Stimulated activated CD4-positive, alpha-beta T cell treated with anti-CD3 and anti-CD28 coated beads, Interleukin-4, amount 100 ng/mL, for 4 hours (primary cell): ENCODE measurements around the gene GPX3.

Experiments used
- DNase-seq, 2 experiments: peaks; one replicate each; pipeline ENCODE4 v3.0.0-alpha.2; 2020

The GPX3 gene

DNA sequence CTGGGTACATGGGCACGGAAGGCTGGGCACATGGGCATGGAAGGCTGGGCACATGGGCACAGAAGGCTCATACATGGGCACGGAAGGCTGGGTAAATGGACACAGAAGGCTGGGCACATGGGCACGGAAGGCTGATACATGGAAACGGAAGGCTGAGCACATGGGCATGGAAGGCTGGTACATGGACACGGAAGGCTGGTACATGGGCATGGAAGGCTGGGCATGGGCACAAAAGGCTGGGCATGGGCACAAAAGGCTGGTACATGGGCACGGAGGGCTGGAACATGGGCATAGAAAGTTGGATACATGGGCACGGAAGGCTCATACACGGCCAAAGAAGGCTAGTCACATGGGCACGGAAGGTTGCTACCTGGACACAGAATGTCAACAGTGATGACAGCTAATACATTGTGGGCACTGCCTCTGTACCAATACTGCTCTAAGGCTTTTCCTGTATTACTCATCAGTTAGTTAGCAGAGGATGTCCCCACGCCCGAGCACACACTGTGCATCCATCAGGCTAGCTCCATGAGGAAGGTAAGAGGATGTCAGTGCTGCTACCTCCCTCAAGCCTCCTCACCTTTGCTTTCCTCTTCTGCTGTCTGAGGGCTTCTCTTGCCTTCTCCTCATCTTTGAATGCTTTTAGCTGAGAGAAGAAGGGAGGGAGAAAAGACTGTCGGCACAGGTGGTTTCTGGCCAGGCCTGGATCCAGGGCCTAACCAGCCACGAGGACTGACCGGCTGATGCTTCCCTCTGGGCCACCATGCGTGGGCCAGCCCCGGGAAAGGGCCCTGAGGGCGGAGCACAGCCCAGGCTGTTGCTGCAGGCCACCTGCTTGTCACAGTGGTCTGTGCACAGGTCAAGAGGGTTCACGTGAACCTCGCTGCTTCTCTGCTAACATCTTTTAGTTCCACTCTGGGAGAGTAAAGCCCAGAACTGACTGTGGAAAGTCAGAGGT is 14.3 kb downstream of the GPX3 start:
- no peak for DNase-seq

DNA sequence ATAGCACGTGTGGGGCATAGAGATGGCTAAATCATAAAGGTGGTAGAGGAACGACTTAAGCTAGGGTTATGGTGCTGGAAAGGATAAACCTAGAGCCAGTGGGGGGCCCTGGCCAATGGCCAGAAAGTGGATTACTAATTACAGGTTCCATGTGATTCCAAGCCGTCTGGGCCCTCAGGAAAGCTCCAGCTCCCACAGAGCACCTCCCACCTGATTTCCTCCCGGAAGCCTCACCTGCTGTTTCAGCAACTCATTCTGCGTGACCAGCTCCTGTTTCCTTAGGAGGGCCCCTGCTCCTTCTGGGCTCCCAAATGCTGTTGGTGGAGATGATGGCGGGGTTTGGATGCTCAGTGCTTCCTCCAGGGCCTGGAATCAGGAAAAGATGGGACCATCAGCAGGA is 16.2 kb downstream of the GPX3 start:
- no peak for DNase-seq

DNA sequence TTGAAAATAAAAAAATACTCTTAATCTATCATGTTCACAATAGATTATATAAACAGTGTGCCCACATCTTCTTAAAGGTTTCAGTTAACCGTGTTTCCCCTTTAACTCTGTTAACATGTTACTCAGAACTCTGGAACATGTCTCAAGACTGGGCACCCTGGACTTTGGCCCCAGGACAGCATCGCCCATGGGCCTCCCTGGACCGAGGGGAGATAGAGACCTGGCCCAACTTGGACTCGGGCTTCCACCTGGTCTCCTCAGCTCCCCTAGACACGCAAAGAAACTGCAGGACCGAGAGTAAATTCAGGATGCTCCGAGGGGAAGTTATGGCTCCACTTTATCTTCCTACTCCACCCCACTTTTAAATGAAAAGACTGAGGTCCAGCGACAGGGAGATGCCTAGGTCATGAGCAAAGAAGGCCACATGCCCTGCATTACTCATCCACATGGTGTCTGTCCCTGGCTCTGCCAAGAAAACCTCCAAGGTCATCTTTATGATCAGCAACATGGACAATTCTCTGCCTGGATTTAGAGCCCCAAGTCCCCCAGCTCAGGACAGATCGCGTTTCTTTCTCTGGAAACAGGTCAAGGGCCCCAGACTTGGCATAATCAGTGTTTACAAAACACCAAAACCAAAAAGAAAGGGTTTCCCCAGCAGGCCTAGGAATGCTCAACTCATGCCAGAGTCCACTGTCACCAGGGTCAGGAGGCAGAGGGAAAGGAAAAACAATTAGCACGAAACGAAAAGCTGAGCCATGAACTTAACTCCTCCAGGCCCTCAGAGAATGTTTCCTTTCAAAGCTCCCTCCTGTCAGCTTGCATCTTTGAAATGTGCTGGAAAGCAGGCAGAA is 17.4 kb downstream of the GPX3 start:
- no peak for DNase-seq

DNA sequence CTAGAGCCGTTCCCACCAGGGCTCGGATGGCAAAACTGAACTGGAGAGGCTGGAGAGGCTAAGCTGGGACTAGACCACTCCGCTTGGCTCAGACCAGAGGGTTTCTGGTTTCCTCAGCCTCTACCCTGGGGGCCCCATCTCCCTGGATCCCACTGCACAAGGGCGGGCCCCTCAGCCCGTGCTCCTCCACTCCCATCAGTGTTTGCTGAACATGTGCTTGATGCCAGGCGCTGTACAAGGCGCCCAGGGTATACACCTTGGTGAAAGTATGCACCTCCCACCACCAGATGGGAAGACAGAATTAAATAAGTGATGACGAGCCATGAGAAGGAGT is 18.0 kb downstream of the GPX3 start:
- DNase-seq, result no peak

DNA sequence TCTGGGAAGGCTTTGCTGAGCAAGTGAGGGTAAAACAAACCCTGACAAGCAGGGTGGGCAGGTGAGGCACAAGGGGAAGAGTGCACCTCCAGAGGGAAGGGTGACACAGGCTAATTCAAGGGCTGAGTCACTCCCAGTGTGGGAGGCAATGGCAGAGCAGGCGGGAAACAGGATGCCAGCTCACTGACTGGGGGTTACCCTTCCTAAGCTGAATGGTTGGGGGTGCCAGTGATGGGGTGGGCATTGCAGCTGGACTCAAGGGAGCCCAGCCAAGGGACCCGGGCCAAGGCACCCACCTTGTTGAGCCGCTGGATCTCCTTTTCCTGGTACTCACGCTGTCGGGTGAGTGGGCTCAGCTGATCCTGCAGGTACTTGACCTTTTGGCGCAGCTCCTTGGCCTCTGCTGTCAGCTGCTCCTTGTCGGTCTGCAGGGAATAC is 18.4 kb downstream of the GPX3 start:
- peak; percentile 14 to 28 for DNase-seq

DNA sequence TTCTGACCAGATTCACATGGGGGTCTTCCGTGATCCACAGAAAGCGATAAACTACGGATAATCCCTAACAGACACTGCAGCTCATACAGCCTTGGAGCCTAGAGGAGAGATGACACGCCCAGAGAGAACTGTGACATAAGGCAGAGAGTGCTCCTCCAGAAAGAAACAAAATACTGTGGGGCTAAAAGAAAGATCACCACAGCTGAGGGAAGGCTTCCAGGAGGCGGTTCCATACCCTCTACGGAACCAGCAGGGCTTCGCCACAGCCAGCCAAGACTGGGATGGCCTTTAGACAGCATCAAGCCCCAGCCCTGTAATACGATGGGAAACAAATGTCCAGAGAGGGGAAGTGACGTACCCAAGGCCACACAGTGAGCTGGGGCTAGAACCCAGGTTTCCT is 19.3 kb downstream of the GPX3 start:
- DNase-seq, result no peak

DNA sequence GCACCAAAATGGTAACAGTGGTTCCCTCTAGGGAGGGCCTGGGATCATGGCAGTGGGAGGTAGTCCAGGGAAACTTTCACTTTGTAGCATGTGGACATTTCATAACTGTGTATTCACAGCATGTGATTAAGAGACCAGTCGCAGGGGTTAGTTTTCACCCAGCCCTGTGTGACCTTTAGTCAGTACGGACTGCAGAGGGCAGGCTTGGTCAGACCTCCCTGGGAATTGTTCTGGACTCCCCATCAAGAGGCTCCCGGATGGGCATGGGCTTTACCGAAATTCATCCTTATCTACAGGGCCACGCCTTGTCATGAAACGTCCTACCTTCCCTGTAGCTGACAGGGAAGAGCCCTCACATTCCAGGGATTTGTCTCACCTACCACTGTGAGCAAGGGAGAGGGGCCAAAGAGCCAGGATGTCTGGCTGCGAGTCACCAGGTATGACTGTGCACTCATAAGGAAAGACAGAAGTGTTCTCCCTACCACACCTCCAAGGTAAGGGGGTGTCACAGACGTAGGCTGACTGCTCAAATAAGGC is 19.9 kb downstream of the GPX3 start:
- no peak for DNase-seq

DNA sequence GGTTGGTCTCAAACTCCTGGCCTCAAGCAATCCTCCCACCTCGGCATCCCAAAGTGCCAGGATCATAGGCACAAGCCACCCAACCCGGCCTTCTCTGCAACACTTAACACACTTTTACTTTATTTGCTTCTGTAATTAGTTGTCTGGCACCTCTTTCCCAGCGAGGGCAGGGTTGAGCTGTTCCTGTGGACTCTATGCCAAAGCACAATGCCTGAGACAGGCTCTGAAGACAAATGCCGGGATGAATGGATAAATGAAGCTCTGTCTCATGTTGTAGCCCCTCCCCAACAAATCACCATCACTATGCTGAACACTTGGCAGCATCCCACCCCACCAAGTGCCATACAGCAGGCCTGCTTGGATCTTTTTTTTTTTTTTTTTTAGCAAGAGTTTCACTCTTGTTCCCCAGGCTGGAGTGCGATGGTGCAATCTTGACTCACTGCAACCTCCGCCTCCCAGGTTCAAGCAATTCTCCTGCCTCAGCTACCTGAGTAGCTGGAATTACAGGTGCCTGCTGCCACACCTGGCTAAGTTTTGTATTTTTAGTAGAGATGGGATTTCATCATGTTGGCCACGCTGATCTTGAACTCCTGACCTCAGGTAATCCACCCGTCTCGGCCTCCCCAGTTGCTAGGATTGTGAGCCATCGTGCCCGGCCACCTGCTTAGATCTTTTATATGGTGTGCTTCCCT is 21.3 kb downstream of the GPX3 start:
- DNase-seq, result no peak

DNA sequence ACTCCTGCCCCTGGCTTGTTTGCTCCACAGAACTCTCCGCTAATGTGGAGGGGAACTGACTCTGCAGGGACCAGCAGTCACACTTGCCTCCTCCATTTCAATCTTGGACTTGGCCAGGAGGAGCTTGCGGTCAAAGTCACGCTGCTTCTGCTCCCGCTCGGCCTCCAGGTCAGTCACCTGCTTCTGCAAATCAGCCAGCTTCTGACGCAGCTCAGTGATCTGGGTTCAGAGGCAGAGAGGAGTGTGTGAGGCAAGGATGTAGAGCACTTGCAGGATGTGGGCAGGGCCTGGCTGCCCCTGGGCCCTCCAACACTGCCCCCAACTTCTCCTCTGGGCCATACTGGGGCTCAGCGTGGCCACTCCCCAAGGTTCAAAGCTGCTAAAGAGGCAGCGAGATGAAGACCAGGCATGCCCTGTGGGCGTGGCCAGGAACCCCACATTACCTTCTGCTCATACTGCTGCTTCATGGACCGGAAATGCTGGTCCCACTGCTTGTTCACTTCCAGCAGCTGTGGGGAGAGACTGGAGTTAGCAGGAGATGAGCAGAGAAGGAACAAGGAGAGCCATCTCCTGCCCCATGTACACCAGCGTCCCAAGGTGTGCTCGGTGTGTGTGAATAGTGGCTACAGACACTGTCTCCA is 22.2 kb downstream of the GPX3 start:
- DNase-seq, result no peak

DNA sequence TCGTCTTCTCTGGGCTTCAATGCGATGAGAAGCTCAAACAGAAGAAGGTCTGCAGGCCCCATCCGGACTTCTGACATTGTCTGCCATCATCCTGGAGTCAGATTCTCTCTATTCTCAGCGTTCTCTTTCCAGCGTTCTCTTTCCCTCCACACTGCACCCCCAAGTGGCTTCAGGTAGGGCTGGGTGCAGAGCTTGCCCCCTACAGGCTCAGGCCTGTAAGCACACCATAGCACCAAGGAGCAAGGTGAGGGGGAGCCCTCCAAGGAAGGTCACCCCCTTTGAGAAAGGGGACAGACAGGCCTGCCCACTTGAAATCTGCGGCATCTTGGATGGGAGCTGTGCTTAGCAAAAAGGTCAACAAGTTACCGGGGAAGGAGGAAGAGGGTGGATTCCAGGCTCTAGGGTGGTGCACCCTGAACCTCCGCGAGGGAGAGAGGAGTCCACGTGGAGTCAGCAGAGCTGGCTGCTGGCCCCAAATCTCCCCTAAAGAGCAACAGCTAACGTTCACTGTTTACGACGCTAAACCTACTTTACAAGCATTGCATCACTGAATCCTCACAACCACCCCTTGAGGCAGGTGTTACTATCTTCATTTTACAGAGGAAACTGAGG is 27.5 kb downstream of the GPX3 start:
- DNase-seq, result peak in 1 of 2 experiments; percentile 14

DNA sequence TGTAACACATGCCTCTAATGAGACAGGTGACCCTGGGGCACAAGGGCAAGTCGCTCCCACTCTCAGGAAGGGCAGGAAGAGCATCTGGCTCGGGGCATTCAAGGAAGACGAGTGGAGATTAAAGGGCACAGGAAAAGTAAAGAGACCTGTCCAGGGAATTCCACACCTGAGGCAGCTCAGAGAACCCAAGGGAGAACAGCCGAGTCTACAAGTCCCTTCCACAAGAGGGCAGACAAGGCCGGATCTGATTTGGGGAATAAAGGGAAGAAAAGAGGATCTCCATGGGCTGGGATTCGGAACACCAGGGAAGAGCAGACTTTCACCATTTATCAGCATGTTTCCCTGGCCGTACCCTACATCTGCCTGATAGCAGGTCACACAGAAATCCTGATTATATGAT is 28.1 kb downstream of the GPX3 start:
- no peak for DNase-seq

DNA sequence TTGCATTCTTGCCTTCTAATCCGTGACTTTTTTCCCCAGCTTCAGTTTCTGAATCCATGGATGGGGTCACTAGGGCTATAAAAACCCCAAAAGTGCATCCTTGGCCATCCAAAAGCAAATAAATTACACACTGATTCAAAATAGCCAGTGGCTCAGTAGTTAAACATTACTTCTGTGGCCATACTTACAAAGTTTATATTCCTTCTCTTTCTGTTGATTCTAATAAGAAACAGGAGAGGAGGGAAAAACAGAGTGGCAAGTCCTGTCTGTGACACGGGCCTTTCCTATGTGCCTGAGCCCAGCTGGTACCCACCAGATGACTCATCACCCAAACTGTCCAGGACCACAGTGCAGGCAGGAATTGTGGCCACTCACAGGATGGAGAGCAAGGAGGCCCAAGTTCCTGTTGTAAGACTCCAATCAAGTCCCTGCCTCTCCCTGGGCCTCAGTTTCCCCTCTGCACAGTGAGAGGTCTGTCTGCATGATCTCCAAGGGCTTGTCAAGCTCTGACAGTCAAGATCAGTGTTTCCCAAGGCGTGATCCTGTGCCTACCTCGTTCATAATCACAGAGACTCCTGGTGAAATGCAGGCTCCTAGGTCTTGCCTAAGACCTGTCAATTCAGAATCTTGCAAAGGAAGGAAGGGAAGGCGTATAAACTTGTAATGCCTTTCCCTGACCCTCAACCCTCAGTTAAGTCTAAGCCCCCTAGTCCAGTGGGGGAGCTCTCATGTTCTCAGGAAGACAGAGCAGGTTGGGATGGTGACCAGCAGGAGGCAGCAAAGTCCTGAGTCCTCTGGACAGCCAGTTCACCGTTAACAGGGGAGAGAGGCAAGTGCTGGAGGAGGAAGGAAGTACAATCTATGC is 30.9 kb downstream of the GPX3 start:
- peak; percentile 67 for DNase-seq

DNA sequence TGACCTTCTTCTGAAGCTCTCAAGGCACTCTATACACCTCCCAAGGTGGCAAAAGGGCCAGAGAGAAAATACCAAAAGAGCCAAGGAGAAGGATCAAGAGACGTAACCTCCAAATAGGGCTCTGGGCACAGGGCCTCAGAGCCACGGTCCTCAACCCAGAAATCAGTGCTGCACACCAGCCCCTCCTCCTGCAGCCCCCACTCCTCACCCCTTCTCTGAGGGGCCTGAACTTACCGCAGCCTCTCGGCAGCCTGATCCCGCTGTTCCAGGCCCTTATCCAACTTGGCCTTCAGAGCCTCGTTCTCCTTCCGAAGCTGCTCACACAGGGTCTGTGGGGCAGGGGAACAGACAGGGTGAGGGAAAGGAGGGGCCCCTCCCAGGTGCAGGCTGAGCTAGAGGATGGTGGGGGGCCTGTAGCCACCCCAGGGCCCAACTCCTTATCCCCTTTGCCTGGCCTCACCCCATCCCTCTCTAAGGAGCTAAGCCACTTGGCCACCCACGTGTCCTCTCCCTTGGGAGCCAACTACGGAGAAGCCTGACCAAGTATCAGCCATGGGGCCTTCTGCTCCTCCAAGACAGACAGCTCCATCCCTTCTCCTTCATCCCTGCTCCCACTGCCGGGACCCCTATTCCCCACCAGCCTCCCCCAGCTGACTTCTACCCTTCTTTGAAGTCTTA is 31.7 kb downstream of the GPX3 start:
- no peak for DNase-seq

DNA sequence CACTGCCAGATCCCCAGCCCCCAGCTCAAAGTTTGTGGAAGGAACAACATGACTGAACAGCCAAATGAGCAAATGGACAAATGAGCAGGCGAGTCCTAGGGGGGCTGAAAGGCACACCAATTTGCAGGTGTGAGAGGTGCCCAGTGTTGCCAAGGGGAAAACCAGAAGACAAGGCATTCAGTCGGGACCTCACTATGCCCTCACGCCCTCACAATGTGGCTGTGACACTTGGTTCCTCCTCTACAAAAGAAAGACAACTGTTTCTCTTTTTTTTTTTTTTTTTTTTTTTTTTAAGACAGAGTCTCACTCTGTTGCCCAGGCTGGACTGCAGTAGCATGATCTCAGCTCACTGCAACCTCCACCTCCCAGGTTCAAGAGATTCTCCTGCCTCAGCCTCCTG is 32.4 kb downstream of the GPX3 start:
- DNase-seq, result no peak

DNA sequence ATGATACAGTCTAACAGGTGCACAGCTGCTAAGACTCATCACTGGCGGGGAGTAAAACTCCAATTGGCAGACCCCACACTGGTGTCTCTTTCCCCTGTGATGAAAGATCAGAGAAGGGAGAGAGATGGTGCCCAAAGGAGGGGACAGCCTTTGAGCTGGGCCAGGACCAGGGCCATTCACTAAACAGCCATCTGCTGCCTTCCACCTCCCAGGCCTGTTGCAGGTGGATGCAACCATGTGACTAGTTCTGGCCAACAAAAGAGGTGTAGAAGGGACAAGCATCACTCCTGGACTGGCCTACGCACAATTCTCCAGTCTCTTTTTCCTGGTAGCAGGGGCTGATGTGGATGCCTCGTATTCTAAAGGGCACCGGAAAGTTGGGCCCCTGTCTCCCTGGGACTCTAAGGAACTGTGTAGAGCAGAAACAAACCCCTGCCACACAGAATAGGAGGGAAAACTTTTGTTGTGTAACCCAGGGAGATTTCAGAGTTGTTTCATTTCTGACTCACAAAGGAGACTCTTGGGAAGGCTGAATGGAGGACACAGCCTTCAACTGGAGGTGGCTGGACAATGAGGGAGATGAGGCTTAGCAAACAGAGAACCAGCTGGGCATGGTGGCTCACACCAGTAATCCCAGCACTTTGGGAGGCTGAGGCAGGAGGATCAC is 33.5 kb downstream of the GPX3 start:
- DNase-seq, result no peak

DNA sequence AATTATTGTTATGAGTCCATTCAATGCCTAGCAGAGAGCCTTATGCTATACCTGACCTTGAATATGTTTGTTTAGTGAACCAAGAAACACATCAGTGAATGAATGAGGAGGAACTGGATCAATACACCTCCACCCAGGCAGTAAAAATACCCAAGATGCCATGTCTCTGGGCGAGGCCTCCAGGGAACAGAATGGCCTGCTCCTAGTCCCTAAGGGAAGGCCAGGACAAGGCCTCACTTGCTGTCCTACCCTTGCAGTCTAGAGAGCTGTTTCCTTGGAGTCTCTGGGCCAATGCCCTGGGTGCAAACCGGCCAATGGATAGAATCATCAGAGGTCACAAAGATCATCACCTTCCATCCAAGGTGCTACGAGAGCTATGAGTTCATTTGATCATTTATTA is 34.3 kb downstream of the GPX3 start:
- DNase-seq, result no peak

DNA sequence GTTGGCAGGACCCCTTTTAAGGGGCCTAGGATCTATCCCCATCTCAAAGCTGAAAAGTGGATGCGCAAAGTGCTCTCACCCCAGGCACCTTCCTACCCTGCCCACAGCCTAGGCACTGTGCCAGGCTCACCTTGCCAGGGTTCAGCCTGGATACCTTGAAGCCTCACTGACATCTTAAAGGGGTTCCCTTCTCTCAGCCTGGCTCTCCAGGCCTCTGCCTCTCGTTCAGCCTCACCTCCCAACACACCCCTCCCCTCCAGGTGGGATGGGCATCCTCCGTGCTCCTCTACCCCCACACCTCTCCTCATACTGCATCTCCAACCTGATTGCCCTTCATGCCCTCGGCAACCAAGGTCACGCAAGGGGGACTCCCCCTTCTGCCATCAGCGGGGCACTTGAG is 34.9 kb downstream of the GPX3 start:
- no peak for DNase-seq

DNA sequence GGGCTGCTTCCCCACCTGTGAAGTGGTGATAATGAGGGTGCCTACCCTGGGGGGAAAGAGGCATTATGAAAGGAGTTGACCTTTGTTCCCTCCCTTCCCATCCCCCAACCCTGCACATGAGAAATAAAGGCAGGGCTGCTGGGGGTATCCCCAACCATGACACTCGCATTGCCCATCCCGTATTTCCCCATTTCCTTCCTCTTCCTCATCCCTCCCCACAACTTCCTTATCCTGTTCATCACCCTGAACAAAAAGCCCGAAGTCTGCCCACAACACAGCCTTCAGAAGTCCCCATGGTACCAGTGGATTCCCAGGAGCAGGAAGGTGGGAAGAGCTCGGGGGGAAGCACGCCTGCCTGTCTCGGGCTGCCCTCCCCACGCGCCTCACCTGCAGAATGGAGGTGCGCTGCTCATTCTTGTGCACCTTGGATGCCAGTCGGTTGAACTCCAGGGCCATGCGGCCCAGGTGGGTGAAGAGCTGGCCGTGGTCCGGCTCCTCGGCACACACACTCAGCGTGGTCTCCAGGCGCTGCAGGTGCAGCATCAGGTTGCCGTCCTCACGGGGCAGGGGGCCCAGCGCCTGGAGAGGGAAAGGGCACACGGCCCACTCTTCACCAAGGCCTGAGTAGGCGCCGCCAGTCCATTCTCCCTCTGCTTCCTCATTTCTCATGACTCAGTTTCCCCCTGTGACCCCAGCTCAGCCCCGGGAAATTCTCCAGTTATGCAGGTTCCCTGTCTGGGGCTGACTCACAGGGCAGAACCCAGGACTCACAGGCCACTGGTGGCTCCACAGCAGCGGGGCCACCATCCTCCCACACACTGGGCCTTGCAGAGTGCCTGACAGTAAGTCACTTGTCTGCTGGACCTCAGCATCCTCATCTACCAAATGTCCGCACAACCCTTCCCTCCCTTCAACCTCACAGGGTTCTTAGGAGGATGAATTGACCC is 36.3 kb downstream of the GPX3 start:
- no peak for DNase-seq

DNA sequence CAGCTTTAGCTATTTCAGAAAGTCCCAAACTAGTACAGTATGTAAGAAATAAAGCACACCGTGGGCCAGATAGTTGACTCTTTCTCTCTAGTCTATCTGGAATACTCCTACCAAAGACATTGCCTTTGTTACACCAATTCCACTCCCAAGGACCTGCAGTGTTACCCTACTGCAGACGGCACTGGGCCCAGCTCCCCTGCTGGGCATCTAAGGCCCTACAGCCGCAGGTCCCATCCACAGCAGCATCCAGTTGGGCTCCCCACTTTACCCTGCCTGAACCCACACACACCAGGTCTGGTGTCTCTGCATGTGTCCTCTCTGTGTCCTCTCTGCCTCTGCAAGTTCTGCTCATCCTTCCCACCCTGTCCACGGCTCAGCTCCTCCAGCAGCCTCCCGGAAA is 37.9 kb downstream of the GPX3 start:
- no peak for DNase-seq
